ENCODE measurements around the gene PATJ. TPM values are rescaled to one million over a fixed set of nuclear protein-coding genes. Genes with fewer than 3 reads are reported as not detected.

Gene PATJ
- total and polyA plus RNA-seq, 3 donors from 2014 or later: 12.9 to 44.5 (median 21.6) TPM

GRCh38 chr1:61743716-61744580 is 1.7 kb downstream of the PATJ start:
- TF ChIP-seq POLR2A (IDR thresholded peaks at IDR 0.05): no peak
- TF ChIP-seq CTCF (IDR thresholded peaks at IDR 0.05): no peak
- Histone ChIP-seq H3K9me3 (no peaks in the 10 kb centered on the region), H3K27me3 (no peaks in the 10 kb centered on the region), H3K36me3 (ENCODE audit: low read depth, missing control alignments) (no peaks in the 10 kb centered on the region), H3K27ac (no peak overlapping the region), H3K4me1 (peaks cover 5% of the 10 kb centered on the region), H3K4me3 (no peak overlapping the region)
- intact Hi-C loops (cut with DNase I; ENCODE audit: low total_unique reads): no loop called here
- no peak for DNase-seq
- WGBS, 2 donors: 72% methylated on average over 6 of the region's 6 CpGs

- DNase-seq: no peak
- 52 to 57% methylated on average over 1 of the region's 1 CpG for WGBS, 2 donors
- TF ChIP-seq POLR2A (IDR thresholded peaks at IDR 0.05): no peak
- no peak for TF ChIP-seq CTCF (IDR thresholded peaks at IDR 0.05)
- Histone ChIP-seq H3K36me3 (ENCODE audit: low read depth, missing control alignments) (no peaks in the 10 kb centered on the region), H3K4me3 (no peak overlapping the region), H3K4me1 (no peaks in the 10 kb centered on the region), H3K27ac (peak overlapping the region in 1 of 2 donors; percentile 62), H3K9me3 (no peaks in the 10 kb centered on the region), H3K27me3 (no peaks in the 10 kb centered on the region)
- intact Hi-C loops (cut with DNase I; ENCODE audit: low total_unique reads): no loop called here
These were observed 4.5 kb downstream of the PATJ start for GRCh38 chr1:61746813-61747212.

GRCh38 chr1:61748566-61748965 is 6.3 kb downstream of the PATJ start:
- Histone ChIP-seq H3K27me3 (no peaks in the 10 kb centered on the region), H3K4me3 (no peak overlapping the region), H3K27ac (no peak overlapping the region), H3K36me3 (ENCODE audit: low read depth, missing control alignments) (no peaks in the 10 kb centered on the region), H3K9me3 (no peaks in the 10 kb centered on the region), H3K4me1 (no peaks in the 10 kb centered on the region)
- intact Hi-C loops (cut with DNase I; ENCODE audit: low total_unique reads): no loop called here
- no peak for TF ChIP-seq CTCF (IDR thresholded peaks at IDR 0.05)
- TF ChIP-seq POLR2A (IDR thresholded peaks at IDR 0.05): no peak
- WGBS, 2 donors: 93 to 97% methylated on average over 4 of the region's 4 CpGs
- DNase-seq: no peak

- no peaks in the 10 kb centered on the region for H3K27me3 ChIP-seq
- H3K4me3 ChIP-seq: no peak overlapping the region
- no peak for DNase-seq
- H3K36me3 ChIP-seq (ENCODE audit: low read depth, missing control alignments): no peaks in the 10 kb centered on the region
- no peaks in the 10 kb centered on the region for H3K4me1 ChIP-seq
- H3K27ac ChIP-seq: no peak overlapping the region
- WGBS, 2 donors: 88 to 94% methylated on average over 2 of the region's 2 CpGs
- TF ChIP-seq POLR2A (IDR thresholded peaks at IDR 0.05): no peak
- TF ChIP-seq CTCF (IDR thresholded peaks at IDR 0.05): no peak
- no peaks in the 10 kb centered on the region for H3K9me3 ChIP-seq
- intact Hi-C loops (cut with DNase I; ENCODE audit: low total_unique reads): no loop called here
These were observed 7.3 kb downstream of the PATJ start for GRCh38 chr1:61749574-61749973.

Data from testis (tissue), 3 donors.